ENCODE measurements around the gene PCSK7.
"Not testable (repeated sequence)": the region's sequence is repeated elsewhere in the genome, so short reads cannot be mapped to it uniquely, and the experiment has no call there.

- TF ChIP-seq CTCF, POLR2A (IDR thresholded peaks at IDR 0.05): not testable (repeated sequence)
Measured at GRCh38 chr11:117208710-117209109, 23.2 kb downstream of the PCSK7 start.

Data from body of pancreas (tissue), 4 donors.